HFF-Myc (cell line): ENCODE data around the gene UBE2Q2.

Experiments
- DNase-seq: peaks from one replicate; pipeline ENCODE4 v3.0.0-alpha.2; 2011; ENCODE audit warnings: low read depth; ENCODE audit errors: extremely low read depth
- H3K4me3 ChIP-seq: replicated peaks from 2 replicates; pipeline ENCODE4 v1.5.1; 2011; ENCODE audit warnings: low read depth, mild to moderate bottlenecking, control low read depth, low read length
- TF ChIP-seq, protein P1 (sequence below): IDR thresholded peaks from 2 replicates; pipeline ENCODE4 v1.5.1; 2012; ENCODE audit warnings: mild to moderate bottlenecking, low read depth, low read length, control low read depth; ENCODE audit errors: missing control alignments

Gene UBE2Q2

DNA sequence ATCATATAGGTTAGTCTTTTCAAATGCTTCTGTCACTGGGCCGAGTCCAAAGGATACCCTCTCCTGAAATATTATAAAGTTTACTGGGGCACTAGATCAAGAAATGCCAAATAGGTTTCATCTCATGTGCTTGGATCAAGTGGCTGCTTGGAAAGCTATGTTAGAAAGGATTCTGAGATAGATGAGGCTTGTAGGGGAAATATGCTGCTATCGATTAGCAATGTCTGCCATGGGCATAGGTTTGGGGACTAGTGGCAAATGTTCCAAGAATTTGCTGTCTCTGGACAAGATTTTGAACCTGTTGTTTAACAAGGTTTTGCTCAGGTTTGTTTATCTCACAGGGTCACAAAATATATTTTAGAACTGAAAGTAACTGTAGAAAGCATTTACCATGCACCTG is 23.0 kb upstream of the UBE2Q2 start:
- no peak for DNase-seq
- H3K4me3 ChIP-seq = no peak overlapping the region
- TF ChIP-seq, protein P1, sequence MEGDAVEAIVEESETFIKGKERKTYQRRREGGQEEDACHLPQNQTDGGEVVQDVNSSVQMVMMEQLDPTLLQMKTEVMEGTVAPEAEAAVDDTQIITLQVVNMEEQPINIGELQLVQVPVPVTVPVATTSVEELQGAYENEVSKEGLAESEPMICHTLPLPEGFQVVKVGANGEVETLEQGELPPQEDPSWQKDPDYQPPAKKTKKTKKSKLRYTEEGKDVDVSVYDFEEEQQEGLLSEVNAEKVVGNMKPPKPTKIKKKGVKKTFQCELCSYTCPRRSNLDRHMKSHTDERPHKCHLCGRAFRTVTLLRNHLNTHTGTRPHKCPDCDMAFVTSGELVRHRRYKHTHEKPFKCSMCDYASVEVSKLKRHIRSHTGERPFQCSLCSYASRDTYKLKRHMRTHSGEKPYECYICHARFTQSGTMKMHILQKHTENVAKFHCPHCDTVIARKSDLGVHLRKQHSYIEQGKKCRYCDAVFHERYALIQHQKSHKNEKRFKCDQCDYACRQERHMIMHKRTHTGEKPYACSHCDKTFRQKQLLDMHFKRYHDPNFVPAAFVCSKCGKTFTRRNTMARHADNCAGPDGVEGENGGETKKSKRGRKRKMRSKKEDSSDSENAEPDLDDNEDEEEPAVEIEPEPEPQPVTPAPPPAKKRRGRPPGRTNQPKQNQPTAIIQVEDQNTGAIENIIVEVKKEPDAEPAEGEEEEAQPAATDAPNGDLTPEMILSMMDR = no peak

DNA sequence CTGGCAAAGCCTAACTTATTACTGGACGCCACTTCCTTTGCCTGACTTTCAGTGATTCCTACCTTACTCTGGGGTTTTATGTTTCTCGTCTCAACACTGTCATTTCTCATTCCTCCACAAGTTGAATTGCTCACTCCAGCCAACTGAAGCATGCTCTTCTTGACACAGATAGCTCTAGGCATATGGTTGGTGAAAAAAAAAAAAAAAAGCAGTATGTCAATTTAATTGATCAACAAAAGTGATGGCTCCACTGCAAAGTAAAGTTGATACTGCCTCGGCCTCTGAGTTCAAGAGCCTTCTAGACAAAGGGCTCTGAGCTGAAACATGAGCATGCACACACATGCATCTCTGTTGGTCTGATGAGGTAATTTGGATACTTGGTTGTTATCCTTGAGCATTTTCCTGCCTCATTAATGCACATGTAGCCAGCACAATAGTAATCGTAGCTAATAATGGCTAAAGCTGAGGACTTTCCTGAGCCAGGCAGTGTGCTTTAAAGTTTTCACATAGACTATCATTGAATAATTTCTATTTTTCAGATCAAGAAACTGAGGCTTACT is 21.4 kb upstream of the UBE2Q2 start:
- DNase-seq = no peak
- TF ChIP-seq, protein P1 = no peak
- H3K4me3 ChIP-seq = no peak overlapping the region

DNA sequence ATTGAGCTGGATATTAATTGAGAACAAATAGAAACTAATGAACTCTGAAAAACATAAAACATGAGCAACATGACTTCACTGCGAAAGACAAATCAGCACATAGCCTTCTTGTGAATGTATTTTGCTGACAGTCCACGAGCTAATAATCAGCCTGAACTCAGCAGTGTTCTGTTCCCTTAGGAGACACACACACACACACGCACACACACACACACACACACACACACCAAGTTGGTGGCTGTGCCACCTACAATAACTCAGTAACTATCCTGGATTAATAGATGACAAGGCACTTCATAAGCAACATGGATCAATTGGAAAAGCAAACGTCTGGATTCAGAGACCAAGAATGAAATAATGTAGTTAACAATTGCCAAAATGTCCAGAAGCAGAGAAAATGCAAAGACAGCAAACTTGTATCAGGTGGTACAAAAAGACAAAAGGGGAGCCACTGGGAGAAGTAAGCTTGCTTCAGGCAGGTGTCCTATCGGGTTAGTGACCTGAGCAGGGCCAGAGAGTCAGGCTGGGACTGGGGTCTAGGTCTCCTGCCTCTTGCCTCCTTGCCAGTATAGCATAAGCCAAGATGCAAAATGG is 20.5 kb upstream of the UBE2Q2 start:
- TF ChIP-seq, protein P1 = no peak
- no peak for DNase-seq
- H3K4me3 ChIP-seq = no peak overlapping the region

DNA sequence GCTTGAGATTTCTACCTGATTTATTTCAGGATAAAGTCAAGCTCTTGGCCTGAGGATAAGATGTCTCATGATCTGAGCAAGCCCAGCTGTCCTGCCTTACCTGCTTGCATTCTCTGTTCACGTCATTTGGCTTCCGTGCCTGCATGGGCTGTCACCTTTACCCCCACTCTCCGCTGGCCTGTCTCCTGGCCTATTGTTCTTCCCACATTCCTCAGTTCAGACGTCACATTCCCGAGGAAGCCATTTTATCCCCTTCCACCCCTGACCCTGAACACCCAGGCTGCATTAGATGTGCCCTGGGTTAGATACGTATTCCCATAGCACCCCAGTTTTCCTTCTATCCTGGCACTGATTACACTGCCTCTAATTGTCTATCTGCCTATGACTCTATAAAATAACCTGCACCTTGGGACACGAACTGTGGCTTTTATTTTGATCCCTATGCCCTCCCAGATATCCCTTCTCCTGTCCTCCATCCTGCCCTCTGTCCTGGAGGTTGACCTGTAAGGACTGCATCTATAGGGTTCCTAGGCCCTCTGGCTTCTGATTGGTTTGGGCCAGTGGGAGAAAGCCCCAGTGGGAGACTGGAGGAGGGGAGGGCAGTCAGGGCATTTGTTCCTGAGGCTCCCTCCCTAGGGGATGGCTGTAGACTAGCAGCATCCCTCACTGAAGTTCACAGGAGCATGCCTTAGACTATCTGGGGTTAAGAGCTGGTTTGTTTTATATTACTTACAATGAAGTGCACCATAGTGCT is 19.2 kb upstream of the UBE2Q2 start:
- H3K4me3 ChIP-seq = no peak overlapping the region

GRCh38 chr15:75827691-75828090 is 15.6 kb upstream of the UBE2Q2 start:
- no peak for DNase-seq
- TF ChIP-seq, protein P1 = no peak
- no peak overlapping the region for H3K4me3 ChIP-seq

More for the DNA sequence above, 19.2 kb upstream of the UBE2Q2 start:
- TF ChIP-seq, protein P1 = no peak
- no peak for DNase-seq

GRCh38 chr15:75828429-75828828 is 14.8 kb upstream of the UBE2Q2 start:
- DNase-seq = no peak
- no peak overlapping the region for H3K4me3 ChIP-seq
- TF ChIP-seq, protein P1 = no peak
